HUES64 (cell line): Measurements from ENCODE around the gene TNFAIP6.
"Not testable (repeated sequence)": the region's sequence is repeated elsewhere in the genome, so short reads cannot be mapped to it uniquely, and the experiment has no call there.

Source experiments
- H3K27ac ChIP-seq: 2 replicates; pipeline ENCODE4 v1.7.0; 2013; ENCODE audit warnings: low read depth, low read length, inconsistent platforms
- H3K27me3 ChIP-seq: 2 replicates; pipeline ENCODE4 v1.6.1; 2013; ENCODE audit warnings: mild to moderate bottlenecking, low read length; ENCODE audit not compliant: insufficient read depth
- H3K36me3 ChIP-seq: 2 replicates; pipeline ENCODE4 v1.6.1; 2013; ENCODE audit warnings: mild to moderate bottlenecking, low read length; ENCODE audit not compliant: insufficient read depth
- H3K4me1 ChIP-seq: 2 replicates; pipeline ENCODE4 v1.6.1; 2013; ENCODE audit warnings: mild to moderate bottlenecking, low read length, moderate library complexity; ENCODE audit not compliant: insufficient read depth
- H3K4me3 ChIP-seq: 2 replicates; pipeline ENCODE4 v1.5.1; 2013; ENCODE audit warnings: mild to moderate bottlenecking, low read length, moderate library complexity
- H3K9ac ChIP-seq: 2 replicates; pipeline ENCODE4 v1.6.1; 2013; ENCODE audit warnings: mild to moderate bottlenecking, low read depth, low read length
- H3K9me3 ChIP-seq: 2 replicates; pipeline ENCODE4 v1.6.1; 2013; ENCODE audit warnings: low read depth, low read length; ENCODE audit not compliant: insufficient read depth
- WGBS: fragments of 150-250, 120-280 bp; methylation state at CpG from one replicate; pipeline ENCODE4 v1.1.7; 2013; ENCODE audit warnings: missing lambda C conversion rate; 5-methylcytosine and 5-hydroxymethylcytosine counted together

TNFAIP6 gene

DNA sequence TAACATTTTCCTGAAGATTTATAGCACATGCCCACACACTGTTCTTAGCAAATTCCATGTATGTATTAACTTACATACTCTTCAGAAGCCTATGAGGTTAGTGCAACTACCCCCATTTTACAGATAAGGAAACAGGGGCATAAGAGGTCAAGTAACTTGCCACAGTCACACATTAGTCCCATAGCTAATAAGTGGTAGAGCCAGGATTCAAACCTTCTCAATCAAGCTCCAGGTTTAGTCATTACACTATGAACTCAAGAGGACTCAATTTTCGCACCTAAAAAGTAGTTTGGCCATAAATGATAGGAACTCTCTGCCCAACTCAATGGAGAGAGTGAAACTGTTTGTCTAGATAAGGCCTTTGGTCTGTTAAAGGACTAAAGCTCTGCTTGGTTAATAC, 42.6 kb downstream of the TNFAIP6 start:
- no peak overlapping the region for H3K9ac ChIP-seq
- 100% methylated on average over 1 of the region's 1 CpG for WGBS
- H3K27me3 ChIP-seq: no peaks in the 10 kb centered on the region
- no peaks in the 10 kb centered on the region for H3K4me1 ChIP-seq
- no peaks in the 10 kb centered on the region for H3K36me3 ChIP-seq
- H3K9me3 ChIP-seq: no peaks in the 10 kb centered on the region
- no peak overlapping the region for H3K27ac ChIP-seq
- H3K4me3 ChIP-seq: no peak overlapping the region

- Histone ChIP-seq H3K27ac (no peak overlapping the region), H3K27me3 (no peaks in the 10 kb centered on the region), H3K9ac (no peak overlapping the region), H3K36me3 (no peaks in the 10 kb centered on the region), H3K4me3 (no peak overlapping the region), H3K9me3 (no peaks in the 10 kb centered on the region), H3K4me1 (no peaks in the 10 kb centered on the region)
- 96% methylated on average over 5 of the region's 5 CpGs for WGBS
These were observed 43.8 kb downstream of the TNFAIP6 start for GRCh38 chr2:151401149-151401548.

DNA sequence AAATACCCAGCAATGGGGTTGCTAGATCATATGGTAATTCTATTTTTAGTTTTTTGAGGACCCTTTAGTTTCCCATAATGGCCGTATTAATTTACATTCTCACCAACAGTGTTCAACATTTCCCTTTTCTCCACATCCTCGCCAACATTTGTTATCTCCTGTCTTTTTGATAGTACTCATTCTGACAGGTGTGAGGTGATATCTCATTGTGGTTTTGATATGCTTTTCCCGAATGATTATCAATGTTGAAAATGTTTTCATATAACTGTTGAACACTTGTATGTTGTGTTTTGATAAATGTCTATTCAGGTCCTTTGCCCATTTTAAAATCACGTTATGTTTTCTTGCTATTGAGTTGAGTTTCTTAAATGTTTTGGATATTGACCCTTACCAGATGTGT, 46.5 kb downstream of the TNFAIP6 start:
- H3K4me3 ChIP-seq: no peak overlapping the region
- no peaks in the 10 kb centered on the region for H3K27me3 ChIP-seq
- H3K9ac ChIP-seq: no peak overlapping the region
- WGBS: 99% methylated on average over 4 of the region's 4 CpGs
- H3K36me3 ChIP-seq: no peaks in the 10 kb centered on the region
- no peak overlapping the region for H3K27ac ChIP-seq
- no peaks in the 10 kb centered on the region for H3K9me3 ChIP-seq
- H3K4me1 ChIP-seq: no peaks in the 10 kb centered on the region

DNA sequence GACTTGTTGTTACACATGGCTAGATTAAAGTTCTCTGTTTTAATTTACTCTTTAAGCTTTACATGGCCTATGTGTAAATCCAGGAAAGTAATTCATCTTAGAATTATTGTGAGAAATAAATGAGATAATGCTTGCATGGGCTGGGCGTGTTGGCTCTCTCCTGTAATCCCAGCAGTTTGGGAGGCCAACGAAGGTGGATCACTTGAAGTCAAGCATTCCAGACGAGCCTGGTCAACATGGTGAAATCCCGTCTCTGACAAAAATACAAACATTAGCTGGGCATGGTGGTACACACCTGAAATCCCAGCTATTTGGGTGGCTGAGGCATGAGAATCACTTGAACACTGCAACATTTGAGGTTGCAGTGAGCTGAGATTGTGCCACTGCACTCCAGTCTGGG, 48.0 kb downstream of the TNFAIP6 start:
- H3K4me1 ChIP-seq: no peaks in the 10 kb centered on the region
- H3K4me3 ChIP-seq: no peak overlapping the region
- H3K36me3 ChIP-seq: no peaks in the 10 kb centered on the region
- H3K27me3 ChIP-seq: no peaks in the 10 kb centered on the region
- no peak overlapping the region for H3K9ac ChIP-seq
- no peak overlapping the region for H3K27ac ChIP-seq
- whole genome bisulfite sequencing: 91% methylated on average over 4 of the region's 4 CpGs
- H3K9me3 ChIP-seq: no peaks in the 10 kb centered on the region

DNA sequence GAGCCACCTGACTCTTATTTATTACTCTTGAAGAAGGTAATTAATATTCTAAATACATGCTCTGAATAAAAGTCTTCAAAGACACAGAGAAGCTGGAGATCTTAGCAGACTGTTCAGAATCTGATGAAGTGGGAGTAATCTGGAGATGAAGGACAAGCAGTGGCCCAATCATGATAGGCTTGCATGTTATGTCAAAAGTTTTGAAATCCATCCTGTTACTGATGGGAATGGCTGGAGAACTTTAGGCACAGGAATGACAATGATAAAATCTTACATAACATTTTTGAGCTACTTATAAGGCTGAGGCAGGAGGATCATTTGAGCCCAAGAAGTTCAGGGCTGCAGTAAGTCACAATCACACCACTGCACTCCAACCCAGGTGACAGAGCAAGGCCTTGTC, 49.9 kb downstream of the TNFAIP6 start:
- Histone ChIP-seq H3K27me3 (no peaks in the 10 kb centered on the region), H3K9me3 (no peaks in the 10 kb centered on the region), H3K4me1 (peaks cover 5% of the 10 kb centered on the region; the same call in 1 of the 2 replicates), H3K4me3 (no peak overlapping the region), H3K36me3 (peaks cover 9% of the 10 kb centered on the region), H3K9ac (no peak overlapping the region), H3K27ac (no peak overlapping the region)

GRCh38 chr2:151408788-151409600, 51.6 kb downstream of the TNFAIP6 start:
- Histone ChIP-seq H3K36me3 (peaks cover 26% of the 10 kb centered on the region), H3K9ac (no peak overlapping the region), H3K27me3 (no peaks in the 10 kb centered on the region), H3K9me3 (no peaks in the 10 kb centered on the region), H3K27ac (peak overlapping the region; percentile 96), H3K4me1 (peaks cover 5% of the 10 kb centered on the region; the same call in 1 of the 2 replicates), H3K4me3 (peak overlapping the region; percentile 96)
- 72% methylated on average over 25 of the region's 25 CpGs for WGBS

- Histone ChIP-seq H3K9ac (peak within 1 kb of the TSS; percentile 98), H3K36me3 (peaks cover 35% of the 10 kb centered on the region), H3K4me1 (peaks cover 5% of the 10 kb centered on the region; the same call in 1 of the 2 replicates), H3K27ac (peak within 1 kb of the TSS; percentile 96), H3K4me3 (peak within 1 kb of the TSS; percentile 96), H3K9me3 (no peaks in the 10 kb centered on the region), H3K27me3 (no peaks in the 10 kb centered on the region)
- WGBS: under 1% methylated on average over 64 of the region's 65 CpGs
These were observed 52.5 kb downstream of the TNFAIP6 start, which contains the start of gene RIF1 for GRCh38 chr2:151409601-151410484. Gene RIF1 (plus strand): TSS chr2:151409902. CDS start chr2:151410424, 522 bp downstream.

DNA sequence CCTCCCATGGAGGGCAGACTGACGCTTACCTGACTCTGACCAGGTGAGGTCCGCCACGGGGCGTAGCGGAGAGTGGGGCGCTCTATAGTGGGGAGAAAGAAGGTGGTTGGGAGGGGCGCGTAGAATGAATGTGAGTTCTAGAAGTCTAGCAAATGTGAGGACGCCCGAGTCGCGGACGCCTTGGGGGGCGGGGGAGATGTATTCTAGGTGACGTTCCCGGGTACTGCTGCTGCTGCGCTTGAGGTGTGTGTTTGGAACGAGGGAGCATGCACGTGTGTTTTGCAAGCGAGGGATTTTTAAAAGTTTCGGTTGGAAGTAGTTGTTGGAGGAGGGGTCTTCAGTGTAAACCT, 53.1 kb downstream of the TNFAIP6 start:
- H3K27me3 ChIP-seq: no peaks in the 10 kb centered on the region
- H3K36me3 ChIP-seq: peaks cover 41% of the 10 kb centered on the region
- peak overlapping the region; percentile 96 for H3K27ac ChIP-seq
- peak overlapping the region; percentile 96 for H3K4me3 ChIP-seq
- WGBS: under 1% methylated on average over 21 of the region's 21 CpGs
- H3K4me1 ChIP-seq: peaks cover 5% of the 10 kb centered on the region; the same call in 1 of the 2 replicates
- H3K9ac ChIP-seq: peak overlapping the region; percentile 98
- no peaks in the 10 kb centered on the region for H3K9me3 ChIP-seq

GRCh38 chr2:151417650-151418049, 60.3 kb downstream of the TNFAIP6 start:
- 100% methylated on average over 1 of the region's 3 CpGs for WGBS
- no peaks in the 10 kb centered on the region for H3K9me3 ChIP-seq
- H3K9ac ChIP-seq: no peak overlapping the region
- no peaks in the 10 kb centered on the region for H3K27me3 ChIP-seq
- peaks cover 100% of the 10 kb centered on the region for H3K36me3 ChIP-seq
- H3K27ac ChIP-seq: no peak overlapping the region
- H3K4me1 ChIP-seq: no peaks in the 10 kb centered on the region
- H3K4me3 ChIP-seq: no peak overlapping the region

DNA sequence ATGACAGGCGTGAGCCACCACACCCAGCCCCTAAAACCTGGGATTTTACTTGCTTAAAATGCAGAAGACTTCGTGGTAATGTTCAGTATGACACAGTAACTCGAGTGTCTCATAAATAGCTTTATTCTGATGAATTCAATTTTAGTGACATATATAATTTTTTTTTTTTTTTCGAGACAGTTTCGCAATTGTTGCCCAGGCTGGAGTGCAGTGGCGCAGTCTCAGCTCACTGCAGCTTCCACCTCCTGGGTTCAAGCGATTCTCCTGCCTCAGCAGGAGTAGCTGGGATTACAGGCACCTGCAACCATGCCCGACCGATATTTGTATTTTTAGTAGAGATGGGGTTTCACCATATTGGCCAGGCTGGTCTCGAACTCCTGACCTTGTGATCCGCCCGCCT, 64.3 kb downstream of the TNFAIP6 start:
- WGBS: 97% methylated on average over 12 of the region's 12 CpGs
- H3K9me3 ChIP-seq, H3K4me3 ChIP-seq, H3K4me1 ChIP-seq, H3K27ac ChIP-seq, H3K9ac ChIP-seq, H3K27me3 ChIP-seq: not testable (repeated sequence)
- H3K36me3 ChIP-seq: peaks cover 97% of the 10 kb centered on the region

GRCh38 chr2:151422917-151423439, 65.6 kb downstream of the TNFAIP6 start:
- no peak overlapping the region for H3K4me3 ChIP-seq
- H3K27me3 ChIP-seq: no peaks in the 10 kb centered on the region
- 95% methylated on average over 3 of the region's 3 CpGs for WGBS
- no peak overlapping the region for H3K27ac ChIP-seq
- no peak overlapping the region for H3K9ac ChIP-seq
- peaks cover 97% of the 10 kb centered on the region for H3K36me3 ChIP-seq
- no peaks in the 10 kb centered on the region for H3K4me1 ChIP-seq
- H3K9me3 ChIP-seq: no peaks in the 10 kb centered on the region
